Left lung (tissue), 8 donors: ENCODE data around the gene DDX52. TPM values are rescaled to one million over a fixed set of nuclear protein-coding genes. Genes with fewer than 3 reads are reported as not detected.

ENCODE experiments used
- microRNA-seq, 2 donors: library from miRNA; unstranded; fragments of <30 nt; microRNA quantifications; one replicate each; pipeline ENCODE4, GENCODE V29; 2019
- polyA plus RNA-seq, 6 donors: library from polyadenylated mRNA; unstranded; fragments of 120-200 nt; gene quantifications; one replicate each; pipeline ENCODE4 v1.2.1, GENCODE V29; 2013; ENCODE audit not compliant: insufficient read length in 6 of 6
- total RNA-seq, 2 donors: library from RNA; stranded (reverse); fragmentation: NEBNext Ultra II Directional; extraction: Animal tissue kit (Norgen Biotek cat#: 25700); gene quantifications; one replicate each; pipeline ENCODE4 v1.2.1, GENCODE V29; 2021
- donor health status: DM: no; HTN: yes; CAD: no.
- donor health status: DM: no; HTN: no; CAD: no.

Gene DDX52
- total and polyA plus RNA-seq, 8 donors = 23.7 to 41.6 (median 36.6) TPM

Small RNA genes within 50 kb of the gene (microRNA-seq; reads per million reads assigned to microRNA genes)
- 0 reads per million in 2 donors for gene MIR378J

Other genes with a start within 250 kb of the DDX52 start
- 100 to 1,000 TPM; 122 to 128 TPM for gene ACACA, start 236.6 kb downstream of the DDX52 start, total RNA-seq
- gene ACACA, start 236.6 kb downstream of the DDX52 start, polyA plus RNA-seq = 10 to 100 TPM; 43.6 to 60.9 (median 51.4) TPM
- 10 to 100 TPM; 16.3 to 17.9 TPM for gene TADA2A, start 236.6 kb downstream of the DDX52 start, total RNA-seq
- 10 to 100 TPM; 28.1 to 34.7 (median 29.3) TPM for gene TADA2A, start 236.6 kb downstream of the DDX52 start, polyA plus RNA-seq
- 10 to 100 TPM; 11.6 to 14.9 TPM for gene DUSP14, start 153.6 kb downstream of the DDX52 start, total RNA-seq
- gene DUSP14, start 153.6 kb downstream of the DDX52 start, polyA plus RNA-seq = 10 to 100 TPM in 1 of 6 donors, 1 to 10 TPM in 5; 6.4 to 10.6 (median 7.9) TPM
- gene SYNRG, start 34.0 kb downstream of the DDX52 start, total RNA-seq = 10 to 100 TPM; 38.6 to 41.2 TPM
- gene SYNRG, start 34.0 kb downstream of the DDX52 start, polyA plus RNA-seq = 10 to 100 TPM; 37.1 to 48.4 (median 44.1) TPM
- gene HNF1B, start 101.6 kb upstream of the DDX52 start, total RNA-seq = 10 to 100 TPM in 1 of 2 donors, 1 to 10 TPM in 1; 9.6 to 25.2 TPM
- 10 to 100 TPM; 31.0 to 40.6 (median 36.2) TPM for gene HNF1B, start 101.6 kb upstream of the DDX52 start, polyA plus RNA-seq